Natural killer cell (primary cell): ENCODE data around the gene BCAS3. TPM values are rescaled to one million over a fixed set of nuclear protein-coding genes. Genes with fewer than 3 reads are reported as not detected.

Source experiments
- ATAC-seq, 3 donors: fragments of 150-1000 bp in 2 of 3; fragments of 200-7000 bp in 1 of 3; cut with Tn5 transposase; 1 replicate in 1 of 3; 2 replicates in 2 of 3; pipeline ENCODE4 v1.10.0; 2021; ENCODE audit warnings: mild to moderate bottlenecking in 2 of 3, moderate library complexity in 2 of 3
- DNase-seq, 2 donors: peaks; one replicate each; pipeline versions ENCODE4 v3.0.0 to v3.0.0-alpha.2; 2013 to 2021; ENCODE audit warnings: mixed read lengths in 1 of 2
- H3K27ac ChIP-seq: one replicate; pipeline ENCODE4 v1.5.1; 2013; ENCODE audit warnings: mild to moderate bottlenecking, low read length
- H3K27me3 ChIP-seq: one replicate; pipeline ENCODE4 v1.6.1; 2013; ENCODE audit warnings: low read length; ENCODE audit not compliant: control insufficient read depth, insufficient read depth
- H3K36me3 ChIP-seq: one replicate; pipeline ENCODE4 v1.6.1; 2013; ENCODE audit warnings: low read length; ENCODE audit not compliant: control insufficient read depth, insufficient read depth
- H3K4me1 ChIP-seq: one replicate; pipeline ENCODE4 v1.6.1; 2013; ENCODE audit warnings: low read length; ENCODE audit not compliant: control insufficient read depth, insufficient read depth
- H3K4me3 ChIP-seq: one replicate; pipeline ENCODE4 v1.5.1; 2013; ENCODE audit warnings: low read length
- H3K9me3 ChIP-seq: one replicate; pipeline ENCODE4 v1.6.1; 2013; ENCODE audit warnings: low read length; ENCODE audit not compliant: control insufficient read depth, insufficient read depth
- H3K27ac Mint-ChIP-seq, 2 donors: one replicate each; pipeline ENCODE4 v1.8.0; 2022; ENCODE audit warnings: mild to moderate bottlenecking in 2 of 2, mixed read lengths in 2 of 2, moderate library complexity in 1 of 2
- H3K27me3 Mint-ChIP-seq, 2 donors: one replicate each; pipeline ENCODE4 v1.8.0; 2022; ENCODE audit warnings: low read depth in 2 of 2, mixed read lengths in 2 of 2
- H3K36me3 Mint-ChIP-seq: one replicate; pipeline ENCODE4 v1.8.0; 2022; ENCODE audit warnings: mixed read lengths
- H3K4me1 Mint-ChIP-seq, 2 donors: one replicate each; pipeline ENCODE4 v1.8.0; 2022; ENCODE audit warnings: mixed read lengths in 2 of 2
- H3K4me3 Mint-ChIP-seq: one replicate; pipeline ENCODE4 v1.8.0; 2022; ENCODE audit warnings: mild to moderate bottlenecking, moderate library complexity, mixed read lengths
- H3K9me3 Mint-ChIP-seq, 2 donors: one replicate each; pipeline ENCODE4 v1.8.0; 2022; ENCODE audit warnings: mixed read lengths in 2 of 2
- WGBS: methylation state at CpG from one replicate; pipeline ENCODE4 v1.1.7; 2013; ENCODE audit warnings: missing lambda C conversion rate; ENCODE audit not compliant: insufficient coverage; 5-methylcytosine and 5-hydroxymethylcytosine counted together
- intact Hi-C: fragments of 100-400 bp; cut with micrococcal nuclease; formaldehyde crosslinking; loops from one replicate; pipeline ENCODE4 v1.14.2; 2022
- total RNA-seq, 4 donors: library from RNA; stranded (reverse); fragments of 120-200 nt in 1 of 4; gene quantifications; one replicate each; pipeline versions ENCODE4 v1.2.3 to v1.2.4, GENCODE V29; 2013 to 2022
- TF ChIP-seq, protein P1 (sequence below): fragments of 200-600 bp; IDR thresholded peaks from one replicate; pipeline ENCODE4 v1.8.0; 2022; ENCODE audit warnings: antibody characterized with exemption

The BCAS3 gene
- total RNA-seq, 3 donors from 2014 or later (not counting 1 experiment from before 2014, with no cell fraction given): 60.5 to 87.8 (median 72.0) TPM

DNA sequence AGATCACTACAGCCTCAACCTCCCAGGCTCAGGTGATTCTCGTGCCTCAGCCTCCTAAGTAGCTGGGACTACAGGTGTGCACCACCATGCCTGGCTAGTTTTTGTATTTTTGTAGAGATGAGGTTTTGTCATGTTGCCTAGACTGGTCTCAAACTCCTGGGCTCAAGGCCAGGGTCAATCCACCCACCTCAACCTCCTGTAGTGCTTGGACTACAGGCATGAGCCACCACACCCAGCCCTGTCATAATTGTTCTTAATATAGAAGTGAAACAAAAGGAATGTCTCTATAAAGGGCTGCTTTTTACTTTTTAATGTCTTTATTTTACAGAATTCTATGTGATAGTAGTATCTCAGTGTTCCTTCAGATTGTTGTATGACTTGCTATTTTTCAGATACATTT lies 376.8 kb downstream of the BCAS3 start:
- Histone ChIP-seq H3K4me3 (no peak overlapping the region), H3K36me3 (no peaks in the 10 kb centered on the region), H3K27me3 (no peaks in the 10 kb centered on the region), H3K27ac (no peak overlapping the region), H3K9me3 (no peaks in the 10 kb centered on the region), H3K4me1 (no peaks in the 10 kb centered on the region)
- Mint-ChIP-seq H3K9me3 (no peaks in the 10 kb centered on the region), H3K36me3 (no peaks in the 10 kb centered on the region), H3K27me3 (no peaks in the 10 kb centered on the region), H3K4me3 (no peak overlapping the region), H3K27ac (no peak overlapping the region), H3K4me1 (peaks cover 11 to 15% of the 10 kb centered on the region in 2 donors)
- WGBS: no CpG with 5 or more reads among the region's 1 CpG
- intact Hi-C loops: no loop called here
- ATAC-seq (no peak), DNase-seq (no peak)
- TF ChIP-seq, protein P1, sequence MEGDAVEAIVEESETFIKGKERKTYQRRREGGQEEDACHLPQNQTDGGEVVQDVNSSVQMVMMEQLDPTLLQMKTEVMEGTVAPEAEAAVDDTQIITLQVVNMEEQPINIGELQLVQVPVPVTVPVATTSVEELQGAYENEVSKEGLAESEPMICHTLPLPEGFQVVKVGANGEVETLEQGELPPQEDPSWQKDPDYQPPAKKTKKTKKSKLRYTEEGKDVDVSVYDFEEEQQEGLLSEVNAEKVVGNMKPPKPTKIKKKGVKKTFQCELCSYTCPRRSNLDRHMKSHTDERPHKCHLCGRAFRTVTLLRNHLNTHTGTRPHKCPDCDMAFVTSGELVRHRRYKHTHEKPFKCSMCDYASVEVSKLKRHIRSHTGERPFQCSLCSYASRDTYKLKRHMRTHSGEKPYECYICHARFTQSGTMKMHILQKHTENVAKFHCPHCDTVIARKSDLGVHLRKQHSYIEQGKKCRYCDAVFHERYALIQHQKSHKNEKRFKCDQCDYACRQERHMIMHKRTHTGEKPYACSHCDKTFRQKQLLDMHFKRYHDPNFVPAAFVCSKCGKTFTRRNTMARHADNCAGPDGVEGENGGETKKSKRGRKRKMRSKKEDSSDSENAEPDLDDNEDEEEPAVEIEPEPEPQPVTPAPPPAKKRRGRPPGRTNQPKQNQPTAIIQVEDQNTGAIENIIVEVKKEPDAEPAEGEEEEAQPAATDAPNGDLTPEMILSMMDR: no peak

- Mint-ChIP-seq H3K9me3 (no peaks in the 10 kb centered on the region), H3K4me1 (peaks cover 11 to 14% of the 10 kb centered on the region in 2 donors), H3K27me3 (no peaks in the 10 kb centered on the region), H3K27ac (peak overlapping the region in 1 of 2 donors; percentile 23), H3K4me3 (no peak overlapping the region), H3K36me3 (no peaks in the 10 kb centered on the region)
- Histone ChIP-seq H3K27ac (no peak overlapping the region), H3K27me3 (no peaks in the 10 kb centered on the region), H3K4me1 (no peaks in the 10 kb centered on the region), H3K9me3 (no peaks in the 10 kb centered on the region), H3K4me3 (no peak overlapping the region), H3K36me3 (no peaks in the 10 kb centered on the region)
- WGBS: 14% methylated on average over 2 of the region's 2 CpGs
- ATAC-seq (peak in 2 of 3 donors; percentile 40), DNase-seq (no peak)
- intact Hi-C loops: no loop called here
- TF ChIP-seq, protein P1: no peak
These were observed 379.6 kb downstream of the BCAS3 start for GRCh38 chr17:61057257-61057656.

- Mint-ChIP-seq H3K9me3 (no peaks in the 10 kb centered on the region), H3K4me3 (no peak overlapping the region), H3K27me3 (no peaks in the 10 kb centered on the region), H3K36me3 (no peaks in the 10 kb centered on the region), H3K27ac (peak overlapping the region in 1 of 2 donors; percentile 33), H3K4me1 (peaks cover 11 to 14% of the 10 kb centered on the region in 2 donors)
- H3K9me3 ChIP-seq: no peaks in the 10 kb centered on the region
- ATAC-seq (no peak), DNase-seq (no peak)
- intact Hi-C loops: no loop called here
- H3K27ac ChIP-seq: no peak overlapping the region
- no peak overlapping the region for H3K4me3 ChIP-seq
- 100% methylated on average over 2 of the region's 3 CpGs for WGBS
- TF ChIP-seq, protein P1: no peak
- no peaks in the 10 kb centered on the region for H3K36me3 ChIP-seq
- no peaks in the 10 kb centered on the region for H3K4me1 ChIP-seq
- no peaks in the 10 kb centered on the region for H3K27me3 ChIP-seq
These were observed 380.4 kb downstream of the BCAS3 start for GRCh38 chr17:61058066-61058465.

DNA sequence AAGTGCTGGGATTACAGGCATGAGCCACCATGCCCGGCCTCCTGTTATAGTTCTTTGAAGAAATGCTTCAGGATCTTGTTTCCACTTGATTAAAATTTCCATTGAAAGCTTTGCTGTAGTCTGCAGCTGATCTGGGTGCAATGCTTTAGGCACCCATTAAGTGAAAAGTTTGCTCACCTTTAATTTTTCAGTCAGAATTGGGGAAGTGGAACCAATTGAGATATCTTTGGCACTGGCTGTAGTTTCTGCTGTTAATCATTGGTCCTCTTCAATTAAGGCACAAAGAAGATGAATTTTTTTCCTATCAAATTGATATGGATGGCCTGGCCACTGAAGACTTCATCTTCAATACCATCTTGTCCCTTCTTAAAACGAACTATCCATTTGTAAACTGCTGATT lies 385.9 kb downstream of the BCAS3 start:
- TF ChIP-seq, protein P1: no peak
- intact Hi-C loops: no loop called here
- ATAC-seq: no peak

More for the DNA sequence above, 385.9 kb downstream of the BCAS3 start:
- WGBS: 90% methylated on average over 2 of the region's 2 CpGs
- Histone ChIP-seq H3K4me3 (no peak overlapping the region), H3K4me1 (no peaks in the 10 kb centered on the region), H3K27ac (no peak overlapping the region), H3K27me3 (no peaks in the 10 kb centered on the region), H3K9me3 (no peaks in the 10 kb centered on the region), H3K36me3 (no peaks in the 10 kb centered on the region)
- Mint-ChIP-seq H3K9me3 (no peaks in the 10 kb centered on the region), H3K36me3 (no peaks in the 10 kb centered on the region), H3K27ac (no peak overlapping the region), H3K4me1 (peaks cover 6 to 9% of the 10 kb centered on the region in 2 donors), H3K4me3 (no peak overlapping the region), H3K27me3 (no peaks in the 10 kb centered on the region)
- no peak for DNase-seq
